IMR-90 (cell line): ENCODE data around the gene ETS1. TPM values are rescaled to one million over a fixed set of nuclear protein-coding genes. Genes with fewer than 3 reads are reported as not detected.

Experiments
- ATAC-seq: fragments of 200-7000 bp; cut with Tn5 transposase; 2 replicates; pipeline ENCODE4 v1.9.1; 2020; ENCODE audit warnings: low read depth, mild to moderate bottlenecking, moderate library complexity
- BruUV-seq: library from RNA; stranded (reverse); fragments of 400-500 nt; replicated peaks from 2 replicates; lab custom pipeline; 2021; lab: Mats Ljungman, UMichigan
- CTCF ChIA-PET: fragments of 300-600 bp; formaldehyde crosslinking; extraction: SDS; loops from one replicate; lab custom pipeline; 2021; ENCODE audit warnings: antibody characterized with exemption; lab: Yijun Ruan, JAX
- POLR2A ChIA-PET: fragments of 300-600 bp; sonication (Branson Sonifier 250); formaldehyde crosslinking; loops from one replicate; lab custom pipeline; 2022; ENCODE audit warnings: antibody characterized with exemption; ENCODE audit not compliant: unreplicated experiment; lab: Charles Lee
- DNase-seq: peaks from one replicate; pipeline ENCODE4 v3.0.0; 2013
- H2AFZ ChIP-seq: replicated peaks from 2 replicates; pipeline ENCODE3; 2013; ENCODE audit warnings: low read length, mild to moderate bottlenecking; ENCODE audit not compliant: poor library complexity
- H2AK5ac ChIP-seq: 2 replicates; pipeline ENCODE4 v1.6.1; 2013; ENCODE audit warnings: low read depth, low read length, inconsistent platforms
- H2AK9ac ChIP-seq: replicated peaks from 2 replicates; pipeline ENCODE3; 2013; ENCODE audit warnings: mild to moderate bottlenecking, low read depth, low read length, moderate library complexity; ENCODE audit not compliant: poor library complexity
- H2BK120ac ChIP-seq: 2 replicates; pipeline ENCODE4 v1.6.1; 2013; ENCODE audit warnings: low read depth, low read length, inconsistent platforms
- H2BK15ac ChIP-seq: 3 replicates; pipeline ENCODE4 v1.6.1; 2013; ENCODE audit warnings: low read depth, low read length, inconsistent platforms
- H2BK20ac ChIP-seq: 2 replicates; pipeline ENCODE4 v1.6.1; 2013; ENCODE audit warnings: low read depth, mild to moderate bottlenecking, inconsistent platforms, low read length, moderate library complexity
- H2BK5ac ChIP-seq: 2 replicates; pipeline ENCODE4 v1.6.1; 2013; ENCODE audit warnings: mild to moderate bottlenecking, low read depth, low read length, inconsistent platforms; ENCODE audit not compliant: poor library complexity, severe bottlenecking
- H3K14ac ChIP-seq: replicated peaks from 2 replicates; pipeline ENCODE4 v1.6.1; 2013; ENCODE audit warnings: low read depth, low read length, inconsistent platforms
- H3K18ac ChIP-seq: 2 replicates; pipeline ENCODE4 v1.6.1; 2013; ENCODE audit warnings: low read depth, low read length, control low read depth
- H3K23ac ChIP-seq: 2 replicates; pipeline ENCODE4 v1.6.1; 2013; ENCODE audit warnings: low read depth, low read length, inconsistent platforms
- H3K27ac ChIP-seq: 2 replicates; pipeline ENCODE4 v1.5.1; 2013; ENCODE audit warnings: mild to moderate bottlenecking, control low read depth, low read length; ENCODE audit not compliant: insufficient read depth
- H3K27me3 ChIP-seq: 2 replicates; pipeline ENCODE4 v1.6.1; 2013; ENCODE audit warnings: low read length; ENCODE audit not compliant: control insufficient read depth, insufficient read depth
- H3K36me3 ChIP-seq: 2 replicates; pipeline ENCODE4 v1.6.1; 2013; ENCODE audit warnings: low read length, mixed read lengths; ENCODE audit not compliant: control insufficient read depth, insufficient read depth
- H3K4ac ChIP-seq: 2 replicates; pipeline ENCODE4 v1.6.1; 2013; ENCODE audit warnings: low read depth, low read length, inconsistent platforms
- H3K4me1 ChIP-seq: 2 replicates; pipeline ENCODE4 v1.6.1; 2013; ENCODE audit warnings: low read length, mixed read lengths; ENCODE audit not compliant: control insufficient read depth, insufficient read depth
- H3K4me2 ChIP-seq: 2 replicates; pipeline ENCODE4 v1.6.1; 2013; ENCODE audit warnings: low read depth, mild to moderate bottlenecking, control low read depth, low read length, moderate library complexity
- H3K4me3 ChIP-seq: 2 replicates; pipeline ENCODE4 v1.5.1; 2013; ENCODE audit warnings: low read depth, mild to moderate bottlenecking, control low read depth, low read length, moderate library complexity; ENCODE audit not compliant: insufficient read depth
- H3K56ac ChIP-seq: 2 replicates; pipeline ENCODE4 v1.6.1; 2013; ENCODE audit warnings: low read length, inconsistent platforms; ENCODE audit not compliant: insufficient read depth; ENCODE audit errors: extremely low read depth
- H3K79me1 ChIP-seq, 2 experiments: 2 replicates each; pipeline ENCODE4 v1.6.1; 2013; ENCODE audit warnings: low read length in 2 of 2, inconsistent platforms in 1 of 2, low read depth in 1 of 2
- H3K9ac ChIP-seq: 2 replicates; pipeline ENCODE4 v1.6.1; 2013; ENCODE audit warnings: low read depth, low read length, control low read depth
- H3K9me1 ChIP-seq: 2 replicates; pipeline ENCODE4 v1.6.1; 2013; ENCODE audit warnings: low read length, inconsistent platforms; ENCODE audit not compliant: insufficient read depth
- H3K9me3 ChIP-seq: 2 replicates; pipeline ENCODE4 v1.6.1; 2013; ENCODE audit warnings: low read length; ENCODE audit not compliant: control insufficient read depth, insufficient read depth
- H4K20me1 ChIP-seq: 2 replicates; pipeline ENCODE4 v1.6.1; 2013; ENCODE audit warnings: low read length, inconsistent platforms; ENCODE audit not compliant: insufficient read depth
- H4K5ac ChIP-seq: 2 replicates; pipeline ENCODE4 v1.6.1; 2013; ENCODE audit warnings: mild to moderate bottlenecking, low read depth, low read length, control low read depth
- H4K8ac ChIP-seq, 2 experiments: 2 replicates each; pipeline ENCODE4 v1.6.1; 2013; ENCODE audit warnings: low read depth in 2 of 2, low read length in 2 of 2, control low read depth in 1 of 2, inconsistent platforms in 1 of 2
- H4K91ac ChIP-seq: 2 replicates; pipeline ENCODE4 v1.6.1; 2013; ENCODE audit warnings: low read depth, low read length, inconsistent platforms; ENCODE audit not compliant: insufficient read depth
- FOS ChIP-seq: fragments of 150-350 bp; IDR thresholded peaks from 2 replicates; pipeline ENCODE4 v1.6.1; 2016; ENCODE audit warnings: low read depth, low read length
- MXI1 ChIP-seq: IDR thresholded peaks from 2 replicates; pipeline ENCODE4 v1.6.1; 2012; ENCODE audit warnings: low read depth, mild to moderate bottlenecking, low read length, moderate library complexity, borderline replicate concordance
- POLR2A ChIP-seq: IDR thresholded peaks from 2 replicates; pipeline ENCODE4 v1.6.1; 2012; ENCODE audit warnings: mild to moderate bottlenecking, low read depth, low read length
- SMC3 ChIP-seq: fragments of 150-350 bp; IDR thresholded peaks from 2 replicates; pipeline ENCODE4 v1.6.1; 2016; ENCODE audit warnings: low read depth, mild to moderate bottlenecking, antibody characterized with exemption, low read length, moderate library complexity
- WGBS, 2 experiments: methylation state at CpG; one replicate each; pipeline versions ENCODE4 v1.1.5 to v1.1.7; 2013; ENCODE audit warnings: missing lambda C conversion rate in 2 of 2; ENCODE audit not compliant: insufficient read length in 1 of 2; ENCODE audit errors: extremely low coverage in 2 of 2; 5-methylcytosine and 5-hydroxymethylcytosine counted together
- dilution Hi-C: fragments of 300-500 bp; cut with HindIII; formaldehyde crosslinking; loops from one replicate; pipeline ENCODE4 v1.14.3; 2018; ENCODE audit warnings: low sequenced_read_pairs; ENCODE audit not compliant: unreplicated experiment
- in situ Hi-C: fragments of 300-500 bp; cut with MboI; formaldehyde crosslinking; loops from 3 replicates; pipeline ENCODE4 v1.14.3; 2019; ENCODE audit warnings: low sequenced_read_pairs, inconsistent platforms, mixed read lengths
- intact Hi-C: fragments of 100-400 bp; cut with micrococcal nuclease; formaldehyde crosslinking; loops from 2 replicates; pipeline ENCODE4 v1.10.0; 2022
- polyA plus RNA-seq, 3 experiments: library from polyadenylated mRNA; depleted of rRNA; stranded (reverse); fragments of >200 nt; gene quantifications; 2 replicates each; pipeline ENCODE4 v1.2.3, GENCODE V29; 2012; ENCODE audit warnings: low replicate concordance in 1 of 3
- total RNA-seq: library from RNA; depleted of rRNA; stranded (reverse); fragments of >200 nt; gene quantifications from 2 replicates; pipeline ENCODE4 v1.2.3, GENCODE V29; 2012
- TF ChIP-seq, protein P1 (sequence below): fragments of 150-350 bp; IDR thresholded peaks from 2 replicates; pipeline ENCODE4 v1.6.1; 2016; ENCODE audit warnings: low read depth, mild to moderate bottlenecking, low read length, moderate library complexity, borderline replicate concordance

The ETS1 gene
- total and polyA plus RNA-seq, 2 of the 4 experiments (the other 2 are of a cell fraction): 41.2 to 56.3 TPM

DNA sequence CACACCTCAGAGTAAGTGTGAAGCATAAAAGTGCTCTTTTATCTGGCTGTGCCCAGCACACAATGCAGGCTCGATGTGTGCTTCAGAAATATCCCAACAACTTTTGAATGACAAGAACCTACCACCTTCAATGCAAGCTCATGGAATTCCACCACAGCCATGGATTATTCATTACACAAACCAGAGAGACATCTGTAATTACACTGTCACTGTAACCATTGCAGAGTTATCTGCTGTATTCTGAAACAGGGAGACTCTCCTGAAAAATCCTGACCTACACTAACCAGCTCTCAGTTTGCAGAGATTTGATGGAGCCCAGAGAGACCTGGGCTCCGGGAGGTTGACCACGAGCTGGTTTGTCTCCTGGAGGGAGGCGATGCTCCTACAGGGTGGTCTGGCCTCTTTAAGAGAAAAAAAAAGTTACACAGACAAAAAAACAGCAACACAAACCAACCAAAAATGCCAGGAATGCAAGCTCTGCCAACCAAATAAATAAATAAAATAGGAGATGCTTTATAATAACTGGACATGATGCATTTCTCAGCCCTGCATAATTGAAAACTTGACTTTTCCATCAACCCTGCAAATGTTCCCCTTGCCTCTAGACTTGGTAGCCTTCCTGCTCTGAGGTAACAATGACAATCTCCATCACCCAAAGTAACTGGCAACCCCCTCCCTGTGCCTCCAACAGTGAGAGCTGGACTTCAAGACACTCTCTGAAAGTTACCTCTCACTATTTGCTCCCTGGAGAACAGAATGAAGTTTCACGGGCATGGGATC lies 69.7 kb downstream of the ETS1 start:
- Histone ChIP-seq H4K91ac (peak overlapping the region; percentile 47; the same call in 1 of the 2 replicates), H3K18ac (peak overlapping the region; percentile 24; the same call in 1 of the 2 replicates), H4K8ac (peak overlapping the region in 1 of 2 experiments; percentile 59; a peak in 2 of 4 replicates), H3K4me3 (peak overlapping the region; percentile 16; the same call in 1 of the 2 replicates), H4K20me1 (peaks cover 75% of the 10 kb centered on the region), H3K9me3 (no peaks in the 10 kb centered on the region), H2AK9ac (no peak overlapping the region), H3K27ac (peak overlapping the region; percentile 38), H3K79me1 (peaks cover 0 to 35% of the 10 kb centered on the region in 2 experiments; a peak in 2 of 4 replicates), H2AK5ac (peak overlapping the region; percentile 57; the same call in 1 of the 2 replicates), H3K4ac (peak overlapping the region; percentile 52), H3K9me1 (peaks cover 20% of the 10 kb centered on the region), H2BK5ac (peak overlapping the region; percentile 58), H2BK20ac (peak overlapping the region; percentile 65), H3K36me3 (peaks cover 5% of the 10 kb centered on the region), H3K4me1 (peaks cover 28% of the 10 kb centered on the region), H2AFZ (no peak overlapping the region), H3K4me2 (peak overlapping the region; percentile 99), H2BK120ac (peak overlapping the region; percentile 74), H3K56ac (peak overlapping the region; percentile 57; the same call in 1 of the 2 replicates), H2BK15ac (peak overlapping the region; percentile 6; the same call in 1 of the 3 replicates), H3K9ac (peak overlapping the region; percentile 19; the same call in 1 of the 2 replicates), H3K14ac (peak overlapping the region; percentile 44; the same call in 1 of the 2 replicates), H3K23ac (peak overlapping the region; percentile 73), H4K5ac (no peak overlapping the region), H3K27me3 (no peaks in the 10 kb centered on the region)
- in situ Hi-C loops (loop anchor here (25.0 kb wide), 1 partner anchor 480 kb away; no protein-coding TSS in a partner anchor), intact Hi-C loops (loop anchor here (1.0 to 5.0 kb wide), 2 partner anchors 110 to 345 kb away; no protein-coding TSS in a partner anchor), dilution Hi-C loops (no loop called here)
- ChIA-PET POLR2A (interaction anchor here (0.7 to 0.9 kb wide), 2 partner anchors 15 to 101 kb away, joined by 3 to 5 read pairs; no protein-coding TSS in a partner anchor), CTCF (interaction anchor here (0.8 to 2.7 kb wide), 9 partner anchors 14 to 231 kb away, joined by 3 to 12 read pairs (median 3); no protein-coding TSS in a partner anchor)
- TF ChIP-seq MXI1: no peak
- peak; percentile 63 for TF ChIP-seq POLR2A
- TF ChIP-seq SMC3: 0 out of 2 replicates have a peak, but pooled peaks have one; percentile 18
- TF ChIP-seq, protein P1, sequence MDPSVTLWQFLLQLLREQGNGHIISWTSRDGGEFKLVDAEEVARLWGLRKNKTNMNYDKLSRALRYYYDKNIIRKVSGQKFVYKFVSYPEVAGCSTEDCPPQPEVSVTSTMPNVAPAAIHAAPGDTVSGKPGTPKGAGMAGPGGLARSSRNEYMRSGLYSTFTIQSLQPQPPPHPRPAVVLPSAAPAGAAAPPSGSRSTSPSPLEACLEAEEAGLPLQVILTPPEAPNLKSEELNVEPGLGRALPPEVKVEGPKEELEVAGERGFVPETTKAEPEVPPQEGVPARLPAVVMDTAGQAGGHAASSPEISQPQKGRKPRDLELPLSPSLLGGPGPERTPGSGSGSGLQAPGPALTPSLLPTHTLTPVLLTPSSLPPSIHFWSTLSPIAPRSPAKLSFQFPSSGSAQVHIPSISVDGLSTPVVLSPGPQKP: no peak
- TF ChIP-seq FOS: no peak
- WGBS, 2 experiments: no CpG with 5 or more reads among the region's 5 CpGs
- no TSS peak for BruUV-seq
- ATAC-seq (no peak), DNase-seq (no peak)
